NCI-H1048 (cell line): ENCODE data around the gene ZNF35.
"Not testable (repeated sequence)": the region's sequence is repeated elsewhere in the genome, so short reads cannot be mapped to it uniquely, and the experiment has no call there.

ENCODE experiments used
- DNase-seq: peaks from one replicate; lab custom pipeline; 2025; lab: John Stamatoyannopoulos, UW

The ZNF35 gene

GRCh38 chr3:44648564-44649229, at the start of gene ZNF35:
TSS of gene ZNF35 (plus strand) at chr3:44648732. CDS start at chr3:44651068, 2,336 bp downstream.
- DNase-seq: peak; percentile 46

GRCh38 chr3:44601749-44602148, 46.8 kb upstream of the ZNF35 start:
- DNase-seq: no peak

DNA sequence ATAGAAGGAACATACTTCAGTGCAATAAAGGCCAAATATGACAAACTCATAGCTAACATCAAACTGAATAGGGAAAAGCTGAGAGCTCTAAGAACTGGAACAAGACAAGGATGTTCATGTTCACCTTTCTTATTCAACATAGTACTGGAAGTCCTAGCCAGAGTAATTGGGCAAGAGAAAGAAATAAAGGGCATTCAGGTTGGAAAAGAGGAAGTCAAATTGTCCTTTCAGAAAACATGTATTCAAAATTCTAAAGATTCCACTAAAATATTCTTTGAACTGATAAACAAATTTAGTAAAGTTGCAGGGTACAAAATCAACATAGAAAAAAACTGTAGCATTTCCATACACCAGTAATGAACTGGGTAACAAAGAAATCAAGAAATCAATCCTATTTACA, 35.9 kb upstream of the ZNF35 start:
- DNase-seq: no peak

DNA sequence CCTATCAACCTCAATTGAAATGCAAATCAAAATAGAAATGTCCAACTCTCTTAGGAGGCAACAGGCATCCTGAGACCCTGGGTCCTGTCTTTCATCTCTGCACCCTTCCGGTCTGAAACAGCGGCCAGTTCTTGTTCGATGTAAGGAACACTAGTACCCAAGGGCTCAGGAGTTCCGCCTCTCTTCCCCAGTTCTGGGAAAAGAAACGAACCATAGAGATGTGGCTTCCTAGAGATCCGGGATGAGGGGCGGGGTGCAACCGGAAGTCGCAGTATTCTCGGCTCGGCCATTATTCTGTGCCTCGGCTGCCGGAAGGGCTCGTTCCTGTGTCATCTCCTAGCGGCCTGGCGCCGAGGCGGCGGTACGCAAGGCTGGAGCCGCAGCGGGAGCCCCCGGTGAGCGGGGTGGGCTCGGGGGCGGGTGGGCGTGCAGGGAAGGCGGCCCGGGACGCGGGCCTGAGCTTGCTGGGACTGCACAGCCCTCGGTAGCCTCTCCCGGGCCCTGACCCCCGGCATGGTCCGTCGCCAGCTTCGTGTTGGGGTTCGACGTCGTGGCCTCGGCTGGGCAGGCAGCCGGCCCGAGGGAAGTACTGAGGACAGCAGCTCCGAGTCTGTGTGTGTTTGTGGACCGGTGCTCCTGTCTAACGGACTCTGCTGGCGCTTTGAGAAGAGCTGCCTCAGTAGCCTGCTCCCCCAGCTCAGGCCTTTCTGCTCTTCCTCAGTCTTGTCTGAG, 23.6 kb upstream of the ZNF35 start, which contains the start of gene ZNF197:
TSS of gene ZNF197 (plus strand) at position 288 of the 732 bp plus-strand sequence. CDS start 4,119 bp downstream, outside the sequence.
- peak; percentile 79 for DNase-seq

DNA sequence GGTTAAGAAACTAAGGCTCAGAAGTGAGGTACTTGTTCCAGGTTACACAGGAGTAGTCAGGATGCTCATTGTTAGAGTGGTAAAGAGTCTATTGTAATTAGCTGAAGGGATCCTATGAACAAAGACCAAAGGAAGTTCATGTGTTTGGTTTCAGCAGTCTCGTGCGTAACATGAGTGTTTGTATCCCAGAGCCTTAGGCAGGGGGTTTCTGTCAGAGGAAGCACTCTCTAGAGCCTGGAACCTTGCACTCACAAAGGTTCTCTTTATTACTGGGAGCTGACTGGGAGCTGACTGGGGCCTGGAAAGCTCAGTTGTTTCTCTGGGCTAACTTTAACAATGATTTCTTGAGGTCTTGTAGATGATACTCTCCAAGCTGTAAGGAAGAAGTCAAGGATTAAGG, 19.8 kb upstream of the ZNF35 start:
- no peak for DNase-seq

GRCh38 chr3:44632193-44632592, 16.3 kb upstream of the ZNF35 start:
- DNase-seq: no peak

DNA sequence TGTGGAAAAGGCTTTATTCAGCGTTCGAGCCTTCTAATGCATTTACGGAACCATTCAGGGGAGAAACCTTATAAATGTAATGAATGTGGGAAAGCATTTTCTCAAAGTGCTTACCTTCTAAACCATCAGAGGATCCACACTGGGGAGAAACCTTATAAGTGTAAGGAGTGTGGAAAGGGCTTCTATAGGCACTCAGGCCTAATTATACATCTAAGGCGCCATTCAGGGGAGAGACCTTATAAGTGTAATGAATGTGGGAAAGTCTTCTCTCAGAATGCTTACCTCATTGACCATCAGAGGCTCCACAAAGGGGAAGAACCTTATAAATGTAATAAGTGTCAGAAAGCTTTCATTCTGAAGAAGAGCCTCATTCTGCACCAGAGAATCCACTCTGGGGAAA, 6.2 kb upstream of the ZNF35 start:
- DNase-seq: no peak

- DNase-seq: no peak
These were observed 5.5 kb upstream of the ZNF35 start for GRCh38 chr3:44643024-44643423.

GRCh38 chr3:44647771-44648170, 761 bp upstream of the ZNF35 start:
- DNase-seq: no peak

GRCh38 chr3:44649709-44650108, 1.2 kb downstream of the ZNF35 start:
- DNase-seq: no peak

- DNase-seq: no peak
These were observed 5.5 kb downstream of the ZNF35 start for GRCh38 chr3:44654039-44654438.

GRCh38 chr3:44659015-44659414, 10.5 kb downstream of the ZNF35 start:
- DNase-seq: no peak

DNA sequence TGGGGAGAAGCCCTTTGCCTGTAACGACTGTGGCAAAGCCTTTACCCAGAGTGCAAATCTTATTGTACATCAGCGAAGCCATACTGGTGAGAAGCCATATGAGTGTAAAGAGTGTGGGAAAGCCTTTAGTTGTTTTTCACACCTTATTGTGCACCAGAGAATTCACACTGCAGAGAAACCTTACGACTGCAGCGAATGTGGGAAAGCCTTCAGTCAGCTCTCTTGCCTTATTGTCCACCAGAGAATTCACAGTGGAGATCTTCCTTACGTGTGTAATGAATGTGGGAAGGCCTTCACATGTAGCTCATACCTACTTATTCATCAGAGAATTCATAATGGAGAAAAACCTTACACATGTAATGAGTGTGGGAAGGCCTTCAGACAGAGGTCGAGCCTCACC, 10.9 kb downstream of the ZNF35 start:
- DNase-seq: no peak

GRCh38 chr3:44661189-44661588, 12.7 kb downstream of the ZNF35 start:
- DNase-seq: no peak

DNA sequence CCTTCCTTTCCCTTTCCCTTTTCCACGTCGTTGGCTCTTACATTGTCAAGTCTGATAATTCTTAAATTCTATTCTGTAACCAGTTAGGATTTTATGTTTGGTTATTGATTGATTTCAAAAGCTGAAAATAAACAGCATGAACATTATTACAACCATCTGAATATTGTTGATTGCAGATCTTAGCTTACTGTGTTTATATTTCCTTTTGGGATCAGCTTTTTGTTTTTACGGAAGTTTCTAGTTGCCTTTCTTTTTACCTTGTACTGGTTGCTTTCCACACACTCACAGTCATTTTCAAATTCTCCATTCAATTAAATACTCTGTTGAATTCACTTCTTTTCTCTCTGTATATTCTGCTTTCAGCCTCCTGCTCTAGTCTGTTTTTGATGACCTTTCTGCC, 16.6 kb downstream of the ZNF35 start:
- DNase-seq: no peak

DNA sequence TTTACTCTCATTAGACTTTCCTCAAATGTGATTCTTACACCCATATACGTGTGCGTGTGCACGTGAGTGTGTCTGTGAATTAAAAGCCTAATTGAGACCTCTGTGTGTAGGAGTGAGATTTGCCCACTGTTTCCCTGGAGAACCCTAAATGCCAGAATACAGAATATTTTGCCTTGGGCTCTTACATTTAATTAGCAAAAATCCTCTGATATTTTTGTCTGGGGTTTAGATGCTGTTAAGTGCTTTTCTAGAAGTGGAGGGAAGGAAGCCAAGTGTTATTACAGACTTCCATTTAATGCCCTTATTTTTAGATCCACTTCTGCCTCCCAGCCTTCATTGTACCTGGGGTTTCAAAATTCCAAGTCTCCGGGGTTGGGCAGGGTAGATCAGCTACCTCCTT, 17.8 kb downstream of the ZNF35 start:
- DNase-seq: no peak

DNA sequence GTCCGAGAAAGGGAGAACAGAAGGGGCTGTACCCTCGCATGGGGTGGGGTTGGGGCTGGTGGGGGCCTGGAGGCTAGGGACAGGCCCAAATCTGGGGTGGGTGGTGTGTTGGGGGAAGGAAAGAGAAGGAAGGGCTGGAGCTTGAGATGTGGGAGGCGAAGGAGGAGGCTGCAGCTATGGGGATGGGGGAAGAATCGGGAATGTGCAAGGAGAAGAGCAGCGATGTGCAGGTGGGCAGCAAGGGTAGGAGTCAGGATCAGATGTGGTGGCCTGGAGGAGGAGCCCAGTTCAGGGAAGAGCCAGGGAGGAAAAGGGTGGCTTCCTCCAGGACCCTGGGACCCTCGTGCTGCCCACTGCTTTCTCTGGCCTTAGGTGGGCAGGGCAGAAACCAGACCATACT, 21.2 kb downstream of the ZNF35 start:
- DNase-seq: no peak

DNA sequence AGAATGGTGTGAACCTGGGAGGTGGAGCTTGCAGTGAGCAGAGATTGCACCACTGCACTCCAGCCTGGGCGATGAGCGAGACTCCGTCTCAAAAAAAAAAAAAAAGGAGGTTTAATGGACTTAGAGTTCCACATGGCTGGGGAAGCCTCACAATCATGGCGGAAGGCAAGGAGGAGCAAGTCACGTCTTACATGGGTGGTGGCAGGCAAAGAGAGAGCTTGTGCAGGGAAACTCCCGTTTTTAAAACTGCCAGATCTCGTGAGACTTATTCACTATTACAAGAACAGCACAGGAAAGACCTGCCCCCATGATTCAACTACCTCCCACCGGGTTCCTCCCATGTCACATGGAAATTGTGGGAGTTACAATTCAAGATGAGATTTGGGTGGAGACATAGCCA, 24.9 kb downstream of the ZNF35 start:
- not testable (repeated sequence) for DNase-seq

GRCh38 chr3:44674211-44674610, 25.7 kb downstream of the ZNF35 start:
- no peak for DNase-seq

GRCh38 chr3:44678480-44679116, 30.1 kb downstream of the ZNF35 start:
- no peak for DNase-seq

DNA sequence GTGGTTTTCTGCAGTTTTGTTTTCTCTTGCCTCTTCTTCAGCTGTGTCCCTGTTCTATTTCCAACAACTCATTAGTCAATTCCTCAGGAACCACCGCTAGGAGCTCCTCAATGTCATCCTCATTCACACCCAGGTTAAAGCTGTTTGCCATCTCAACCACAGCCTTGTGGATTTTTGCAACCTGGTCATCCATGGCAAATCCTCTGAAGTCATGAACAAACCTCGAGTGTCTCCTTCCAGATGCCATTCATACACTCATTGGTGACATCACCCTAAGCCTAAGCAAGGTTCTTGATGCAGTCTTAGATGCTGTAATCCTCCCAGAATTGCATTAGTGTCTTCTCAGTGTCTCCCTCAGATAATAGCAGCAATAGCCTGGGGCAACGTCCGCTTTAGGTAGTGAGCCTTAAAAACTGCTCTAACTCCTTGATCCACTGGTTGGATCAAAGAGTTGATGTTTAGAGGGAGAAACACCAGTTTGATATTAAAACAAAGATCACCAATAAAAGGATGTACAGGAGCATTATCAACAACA, 32.5 kb downstream of the ZNF35 start:
- DNase-seq: no peak

GRCh38 chr3:44682182-44682896, 33.8 kb downstream of the ZNF35 start:
- DNase-seq: no peak
